NCI-H1048 (cell line): Measurements from ENCODE around the gene ZRANB3.
"Not testable (repeated sequence)": the region's sequence is repeated elsewhere in the genome, so short reads cannot be mapped to it uniquely, and the experiment has no call there.

ENCODE experiments used
- DNase-seq: peaks from one replicate; lab custom pipeline; 2025; lab: John Stamatoyannopoulos, UW

The ZRANB3 gene

DNA sequence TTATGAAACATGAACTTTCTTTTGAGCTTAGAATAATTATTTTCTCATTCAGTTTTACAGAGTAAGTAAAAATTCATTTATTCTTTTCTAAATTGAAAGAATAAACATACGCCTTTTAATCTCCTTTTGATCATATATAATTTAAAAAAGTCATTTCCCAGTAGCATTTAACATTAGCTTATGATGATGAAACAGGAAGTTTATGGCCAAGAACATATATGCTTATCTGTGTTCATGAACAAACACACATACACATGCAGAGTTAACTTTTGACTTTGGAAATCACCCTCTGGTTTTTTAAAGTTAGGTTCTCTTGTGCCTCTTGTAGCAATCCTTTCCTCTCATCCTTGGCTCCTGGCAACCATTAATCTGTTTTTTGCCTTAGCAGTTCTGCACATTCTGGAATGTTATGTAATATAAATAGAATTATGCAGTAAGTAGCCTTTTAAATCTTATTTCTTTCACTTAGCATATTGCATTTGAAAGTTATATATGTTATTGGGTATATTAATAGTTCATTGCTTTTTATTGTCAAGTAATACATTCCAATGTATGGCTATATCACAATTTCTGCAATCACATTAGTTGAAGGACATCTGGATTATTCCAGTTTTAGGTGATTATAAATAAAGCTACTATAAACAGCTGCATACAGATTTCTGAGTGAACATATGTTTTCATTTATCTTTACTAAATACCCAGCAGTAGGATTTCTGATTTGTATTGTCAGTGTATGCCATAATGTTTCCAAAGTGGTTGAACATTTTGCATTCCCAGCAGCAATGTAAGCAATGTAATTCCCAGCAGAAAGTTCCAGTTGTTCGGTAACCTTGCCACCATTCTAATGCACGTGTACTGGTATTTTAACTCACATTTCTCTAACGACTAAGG, 210.3 kb downstream of the ZRANB3 start:
- no peak for DNase-seq

DNA sequence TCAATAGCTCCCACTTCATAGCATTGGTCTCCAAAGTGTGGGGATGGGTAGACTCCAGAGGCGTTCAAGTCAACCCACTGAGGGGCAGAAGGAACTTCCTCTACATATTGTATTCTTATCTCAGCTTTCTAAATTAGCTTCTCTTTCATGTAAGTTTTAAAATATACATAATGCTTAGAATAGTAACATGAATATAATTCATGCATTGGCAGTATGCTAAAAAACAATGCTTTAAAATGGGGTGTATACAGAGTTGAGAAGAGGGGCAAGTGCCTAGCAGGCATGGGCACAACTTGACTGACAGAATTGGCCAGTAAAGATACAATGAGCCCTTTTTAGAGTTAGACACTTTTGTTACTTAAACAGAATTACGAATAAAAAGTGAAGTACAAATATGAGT, 212.2 kb downstream of the ZRANB3 start:
- DNase-seq, result no peak

DNA sequence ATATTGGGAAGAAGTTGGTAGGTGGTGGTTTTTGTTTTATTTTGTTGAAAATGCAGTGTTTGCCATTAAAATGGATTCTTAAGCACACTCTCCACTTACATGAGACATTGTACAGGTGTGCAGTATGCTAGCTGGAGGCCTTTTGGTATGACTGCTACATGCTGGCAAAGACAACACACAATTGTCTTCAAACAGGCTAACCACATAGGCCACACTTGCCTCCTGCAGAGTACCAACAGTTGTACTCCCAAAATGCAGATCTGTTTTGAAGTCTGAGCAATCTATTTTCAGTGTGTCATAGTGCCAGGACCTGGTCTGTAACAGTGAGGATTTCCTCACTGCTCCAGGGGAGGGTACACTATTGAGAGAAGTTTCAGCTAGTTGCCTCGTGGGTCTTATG, 213.6 kb downstream of the ZRANB3 start:
- DNase-seq, result no peak

DNA sequence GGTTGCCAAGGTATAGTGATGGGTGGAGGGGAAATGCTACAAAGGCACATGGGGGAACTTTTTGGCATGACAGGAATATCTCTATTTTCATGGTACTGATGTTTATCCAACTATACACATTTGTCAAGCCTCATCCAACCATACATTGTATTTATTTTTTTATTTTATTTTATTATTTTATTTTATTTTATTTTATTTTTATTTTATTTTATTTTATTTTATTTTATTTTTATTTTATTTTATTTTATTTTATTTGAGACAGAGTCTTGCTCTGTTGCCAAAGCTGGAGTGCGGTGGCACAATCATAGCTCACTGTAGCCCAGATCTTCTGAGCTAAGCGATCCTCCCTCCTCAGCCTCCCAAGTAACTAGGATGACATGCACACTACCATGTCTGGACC, 219.1 kb downstream of the ZRANB3 start:
- DNase-seq, result no peak

DNA sequence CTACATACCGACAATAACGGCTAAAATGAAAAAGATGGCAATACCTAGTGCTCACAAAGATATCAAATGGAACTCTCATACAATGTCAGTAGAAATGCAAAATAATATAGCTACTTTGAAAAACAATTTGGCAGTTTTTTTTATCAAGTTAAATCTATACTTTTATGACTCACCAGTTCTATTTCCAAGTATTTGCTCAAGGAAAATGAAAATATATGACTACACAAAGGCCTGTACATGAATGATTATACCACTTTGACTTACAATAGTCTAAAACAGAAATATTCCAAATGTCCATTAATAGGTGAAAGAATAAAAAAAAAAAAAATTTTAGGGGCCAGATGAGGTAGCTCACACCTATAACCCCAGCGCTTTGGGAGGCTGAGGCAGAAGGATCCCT, 219.8 kb downstream of the ZRANB3 start:
- no peak for DNase-seq

DNA sequence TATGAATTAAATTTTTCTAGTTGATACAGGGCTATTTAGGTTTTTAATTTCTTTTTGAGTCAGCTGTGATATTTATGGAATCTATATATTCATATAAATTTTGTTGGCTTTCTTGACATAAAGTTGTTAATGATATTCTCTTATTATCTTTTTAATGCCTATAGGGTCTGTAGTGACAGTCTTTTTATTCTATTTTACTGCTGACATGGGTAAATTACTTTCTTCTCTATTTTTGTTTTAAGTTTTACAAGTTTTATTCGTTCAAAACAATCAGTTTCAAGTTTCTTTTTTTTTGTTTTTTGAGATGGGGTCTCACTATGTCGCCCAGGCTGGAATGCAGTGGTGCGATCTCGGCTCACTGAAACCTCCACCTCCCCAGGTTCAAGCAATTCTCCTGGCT, 226.3 kb downstream of the ZRANB3 start:
- no peak for DNase-seq

DNA sequence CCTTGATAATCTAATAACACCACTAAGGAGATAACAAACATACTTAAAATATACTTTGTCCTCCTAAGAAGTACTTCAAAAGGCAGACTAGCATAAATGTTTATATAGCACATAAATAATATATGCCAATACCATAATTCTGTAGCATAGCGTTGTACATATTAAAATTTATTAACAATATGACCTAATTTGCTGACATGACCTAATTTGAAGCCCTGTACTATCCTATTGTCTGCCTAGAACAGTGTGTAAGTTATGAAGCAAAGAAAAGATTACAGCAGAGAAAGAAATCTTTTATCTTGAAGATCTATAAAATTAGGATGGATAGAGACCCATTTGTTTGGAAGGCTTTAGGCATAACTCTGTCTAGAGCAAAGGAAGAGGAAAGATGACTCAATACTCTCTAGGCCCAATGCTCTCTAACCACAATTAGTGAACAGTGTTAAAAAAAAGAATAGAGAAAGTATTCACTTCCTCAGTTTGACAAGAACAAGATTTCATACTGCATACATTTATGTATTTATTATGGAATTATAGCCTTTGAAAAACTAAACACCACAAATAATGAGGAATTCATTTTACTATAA, 231.3 kb downstream of the ZRANB3 start:
- DNase-seq, result no peak

DNA sequence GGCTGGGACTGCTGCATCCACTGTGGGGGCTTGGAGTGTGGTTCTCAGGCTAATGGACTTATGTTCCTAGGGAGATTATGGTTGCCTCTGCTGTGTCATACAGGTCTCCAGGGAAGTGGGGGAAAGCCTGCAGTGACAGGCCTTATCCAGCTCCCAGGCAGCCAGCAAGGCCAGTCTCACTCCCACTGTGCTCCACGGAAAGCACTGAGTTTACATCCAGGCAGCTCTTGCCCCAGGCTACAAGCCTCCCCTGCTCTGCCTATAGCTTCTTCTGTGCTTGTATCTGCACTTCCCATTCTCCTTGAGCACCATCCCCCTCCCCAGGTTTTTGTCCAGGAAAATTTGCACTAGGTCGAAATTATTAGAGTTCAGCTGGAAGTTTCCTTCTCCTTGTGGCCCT, 231.9 kb downstream of the ZRANB3 start:
- no peak for DNase-seq

DNA sequence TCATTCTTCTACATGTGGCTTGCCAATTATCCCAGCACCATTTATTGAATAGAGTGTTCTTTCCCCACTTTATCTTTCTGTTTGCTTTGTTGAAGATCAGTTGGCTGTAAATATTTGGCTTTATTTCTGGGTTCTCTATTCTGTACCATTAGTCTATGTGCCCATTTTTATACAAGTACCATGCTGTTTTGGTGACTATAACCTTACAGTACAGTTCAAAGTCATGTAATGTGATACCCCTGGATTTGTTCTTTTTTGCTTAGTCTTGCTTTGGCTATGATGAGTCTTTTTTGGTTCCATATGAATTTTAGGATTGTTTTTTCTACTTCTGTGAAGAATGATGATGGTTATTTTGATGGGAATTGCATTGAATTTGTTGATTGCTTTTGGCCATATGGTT, 243.9 kb downstream of the ZRANB3 start:
- not testable (repeated sequence) for DNase-seq

DNA sequence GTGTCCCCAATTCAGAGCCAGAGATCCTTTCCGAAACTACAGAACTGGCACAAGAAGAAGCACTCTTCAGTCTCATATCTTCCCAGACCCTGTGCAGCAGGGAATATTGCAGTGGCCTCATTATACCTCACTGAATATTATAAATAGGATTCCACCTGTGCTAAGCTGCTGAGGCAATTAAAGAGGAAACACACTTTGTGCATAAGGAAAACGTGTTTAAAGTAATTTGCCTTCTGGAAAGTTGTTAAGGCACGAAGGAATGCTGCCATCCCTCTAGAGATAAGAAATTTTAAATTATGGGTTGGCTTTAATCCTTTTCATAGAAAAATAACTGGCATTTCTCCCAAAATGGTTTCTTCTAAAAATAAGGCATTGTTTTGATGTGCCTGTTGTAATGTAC, 245.6 kb downstream of the ZRANB3 start:
- no peak for DNase-seq

DNA sequence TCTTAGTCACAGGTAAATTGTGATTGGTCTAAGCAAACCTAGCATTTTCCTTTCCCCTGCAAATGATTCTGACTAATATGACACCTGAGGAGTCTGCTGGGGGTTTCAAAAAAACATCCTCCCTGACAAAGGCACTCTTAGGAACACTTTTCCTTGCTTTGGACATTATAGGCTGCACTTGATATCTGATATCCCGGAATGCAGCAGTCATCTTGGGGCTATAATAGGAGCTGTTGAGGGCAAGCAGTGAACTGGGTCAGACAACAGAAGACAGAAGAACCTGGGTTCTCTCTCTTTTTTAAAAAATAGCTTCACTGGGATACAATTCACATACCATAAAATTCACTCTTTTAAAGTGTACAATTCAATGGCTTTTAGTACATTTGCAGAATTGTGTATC, 249.6 kb downstream of the ZRANB3 start:
- DNase-seq, result no peak

DNA sequence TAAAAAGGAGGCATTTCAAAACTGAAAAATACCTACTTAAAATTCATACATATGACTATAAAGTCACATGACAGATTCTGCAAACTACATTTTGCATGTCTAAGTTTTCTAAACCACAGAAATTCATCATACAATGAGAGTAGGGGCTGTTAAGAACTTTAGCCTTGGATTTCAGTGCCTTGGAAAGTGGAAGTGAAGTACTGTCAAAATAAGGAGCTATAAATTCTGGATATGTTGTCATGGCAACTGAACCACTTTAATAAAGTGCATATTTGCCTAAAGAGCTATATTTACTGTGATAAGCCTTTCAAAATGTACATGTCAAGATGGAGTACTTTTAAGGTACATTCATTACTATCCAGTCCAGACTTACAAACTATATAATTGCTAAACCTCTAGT, 251.8 kb downstream of the ZRANB3 start:
- no peak for DNase-seq

DNA sequence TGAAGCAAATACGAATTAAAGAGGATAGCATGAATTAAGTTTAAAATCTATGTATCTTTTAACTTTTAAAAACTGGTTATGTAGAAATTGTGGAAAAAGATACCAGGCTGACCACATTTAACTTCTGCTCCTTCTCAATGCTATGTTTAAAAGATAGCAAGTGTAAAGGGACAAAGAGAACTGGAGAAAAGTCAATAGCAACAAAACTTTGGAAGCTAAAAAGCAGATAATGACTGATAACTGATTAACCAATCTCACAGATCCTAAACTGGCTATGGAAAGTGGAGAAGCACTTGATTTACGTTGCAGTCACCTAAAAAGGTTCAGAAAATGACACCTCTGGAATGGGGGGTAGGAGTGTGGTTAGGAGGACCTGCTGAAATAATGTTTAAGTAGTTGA, 254.5 kb downstream of the ZRANB3 start:
- no peak for DNase-seq

DNA sequence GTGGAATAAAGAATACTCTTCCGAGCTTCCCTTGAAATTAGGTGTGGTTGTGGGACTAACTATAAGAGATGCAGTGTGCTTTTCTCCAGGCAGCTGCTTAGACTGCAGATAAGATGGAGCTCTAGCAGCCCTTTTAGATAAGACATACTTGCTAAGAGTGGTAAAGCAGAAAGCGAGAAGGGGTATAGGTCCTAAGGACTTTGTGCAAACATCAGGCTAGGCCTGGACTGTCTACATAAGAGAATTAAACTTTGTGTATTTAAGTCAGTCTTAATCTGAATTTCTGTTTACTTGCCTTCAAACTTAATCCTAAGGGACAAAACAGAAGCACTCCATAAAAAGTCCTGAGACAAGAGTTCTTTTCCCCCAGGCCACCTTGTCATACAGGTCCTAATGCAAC, 260.0 kb downstream of the ZRANB3 start:
- no peak for DNase-seq

DNA sequence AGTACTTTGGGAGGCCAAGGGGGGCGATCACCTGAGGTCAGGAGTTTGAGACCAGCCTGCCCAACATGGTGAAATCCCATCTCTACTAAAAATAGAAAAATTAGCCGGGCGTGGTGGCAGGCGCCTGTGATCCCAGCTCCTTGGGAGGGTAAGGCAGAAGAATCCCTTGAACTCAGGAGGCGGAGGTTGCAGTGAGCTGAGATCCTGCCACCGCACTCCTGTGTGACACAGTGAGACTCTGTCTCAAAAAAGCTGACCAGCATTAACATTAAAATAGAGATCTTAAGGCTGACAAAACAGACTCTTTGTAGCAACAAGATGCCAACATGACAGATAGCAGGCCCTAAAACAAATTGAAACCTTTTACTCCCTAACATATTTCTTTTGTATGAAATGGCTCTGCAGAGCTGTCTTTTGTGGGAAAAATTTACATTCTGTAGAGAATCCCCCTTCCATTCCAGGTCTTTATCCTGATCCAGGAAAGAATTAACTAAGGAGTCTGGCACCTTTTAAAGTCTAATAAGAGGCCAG, 265.0 kb downstream of the ZRANB3 start:
- DNase-seq, result no peak

DNA sequence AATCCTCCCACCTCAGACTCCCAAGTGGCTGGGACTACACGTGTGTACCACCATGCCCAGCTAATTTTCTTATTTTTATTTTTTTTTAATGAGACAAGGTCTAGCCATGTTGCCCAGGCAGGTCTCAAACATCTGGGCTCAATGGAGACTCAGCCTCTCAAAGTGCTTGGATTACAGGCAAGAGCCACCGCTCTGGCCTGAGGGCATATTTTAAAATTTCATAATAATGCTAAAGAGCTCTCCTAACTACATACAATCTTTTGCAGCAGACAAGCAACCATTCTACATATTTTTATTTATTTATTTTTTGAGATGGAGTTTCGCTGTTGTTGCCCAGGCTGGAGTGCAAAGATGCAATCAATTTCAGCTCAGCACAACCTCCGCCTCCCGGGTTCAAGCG, 271.9 kb downstream of the ZRANB3 start:
- no peak for DNase-seq

DNA sequence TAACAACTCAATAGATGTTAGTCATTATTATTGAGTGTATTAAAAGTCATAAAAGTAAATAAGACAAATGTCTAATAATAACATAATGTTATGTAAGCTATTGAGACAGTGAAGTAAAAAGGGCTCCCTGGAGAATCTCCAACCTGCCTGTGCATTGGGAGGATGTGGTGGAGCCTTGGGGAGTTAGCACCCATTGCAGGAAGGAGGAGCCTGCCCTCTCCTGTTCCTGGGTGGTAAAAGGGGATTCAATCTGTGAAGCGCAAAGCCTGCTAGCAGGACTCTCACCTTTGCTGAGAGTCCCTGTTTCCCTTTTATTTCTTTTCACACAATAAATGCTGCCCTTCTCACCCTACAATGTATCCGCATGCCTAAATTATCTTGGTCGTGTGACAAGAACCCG, 272.8 kb downstream of the ZRANB3 start:
- no peak for DNase-seq

DNA sequence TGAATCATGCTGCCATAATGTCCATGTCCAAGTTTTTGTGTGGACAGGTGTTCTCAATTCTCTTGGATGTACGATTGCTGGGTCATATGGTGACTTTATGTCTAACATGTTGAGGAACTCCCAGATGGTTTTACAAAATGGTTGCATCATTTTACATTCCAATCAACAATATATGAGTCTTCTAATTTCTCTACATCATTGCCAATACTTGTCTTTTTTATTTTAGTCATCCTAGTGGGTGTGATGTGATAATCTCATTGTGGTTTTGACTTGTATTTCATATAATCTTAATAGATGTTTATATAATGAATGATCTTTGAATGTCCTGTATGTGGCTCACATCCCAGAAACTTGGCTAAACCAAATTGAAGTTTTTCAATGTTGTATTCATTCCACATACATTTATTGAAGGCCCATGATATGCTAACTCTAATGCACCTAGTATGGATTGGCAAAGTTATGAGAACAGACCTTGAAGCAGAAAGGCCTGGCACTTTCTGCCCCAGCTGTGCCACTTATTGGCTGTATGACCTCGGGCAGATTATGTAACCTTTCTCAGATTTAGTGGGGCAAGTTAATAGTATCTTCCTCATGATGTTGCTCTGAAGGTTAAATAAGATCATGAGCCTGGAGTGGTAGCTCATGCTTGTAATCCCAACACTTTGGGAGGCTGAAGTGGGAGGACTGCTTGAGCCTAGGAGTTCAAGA, 273.5 kb downstream of the ZRANB3 start:
- no peak for DNase-seq

DNA sequence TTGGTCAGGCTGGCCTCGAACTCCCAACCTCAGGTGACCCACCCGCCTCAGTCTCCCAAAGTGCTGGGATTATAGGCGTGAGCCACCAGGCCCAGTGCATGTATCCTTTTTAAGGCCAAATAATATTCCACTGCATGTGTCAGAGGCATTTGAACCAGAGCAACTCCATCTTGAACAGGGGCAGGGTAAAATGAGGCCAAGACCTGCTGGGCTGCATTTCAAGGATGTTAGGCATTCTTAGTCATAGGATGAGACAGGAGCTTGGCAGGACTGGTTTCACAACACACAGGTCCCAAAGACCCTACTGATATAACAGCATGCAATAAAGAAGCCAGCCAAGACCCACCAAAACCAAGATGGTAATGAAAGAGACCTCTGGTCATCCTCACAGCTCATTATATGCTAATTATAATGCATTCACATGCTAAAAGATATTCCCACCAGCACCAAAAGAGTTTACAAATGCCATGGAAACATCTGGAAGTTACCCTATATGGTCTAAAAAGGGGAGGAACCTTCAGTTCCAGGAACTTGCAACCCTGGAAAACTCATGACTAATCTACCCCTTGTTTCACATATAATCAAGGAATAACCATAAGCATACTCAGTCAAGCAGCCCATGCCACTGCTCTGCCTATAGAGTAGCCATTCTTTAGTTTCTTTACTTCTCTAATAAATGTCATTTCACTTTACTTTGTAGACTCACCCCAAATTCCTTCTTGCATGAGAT, 274.3 kb downstream of the ZRANB3 start:
- no peak for DNase-seq

DNA sequence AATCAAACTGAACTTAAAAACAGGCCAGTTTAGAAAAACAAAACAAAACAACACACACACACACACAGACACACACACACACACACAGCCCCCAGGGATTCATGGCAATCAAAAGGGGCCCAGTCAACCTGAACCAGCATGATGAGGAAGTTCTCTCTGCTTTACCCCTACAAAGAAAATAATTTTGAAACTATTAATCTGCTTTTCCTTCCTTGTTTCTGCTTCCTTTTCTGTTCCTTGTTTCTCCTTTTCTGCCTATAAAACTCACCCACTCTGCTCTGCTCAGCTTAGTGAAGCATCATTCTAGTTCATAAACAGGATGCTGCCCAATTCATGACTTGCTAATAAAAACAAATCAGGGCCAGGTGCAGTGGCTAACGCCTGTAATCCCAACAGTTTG, 275.8 kb downstream of the ZRANB3 start:
- DNase-seq, result no peak

DNA sequence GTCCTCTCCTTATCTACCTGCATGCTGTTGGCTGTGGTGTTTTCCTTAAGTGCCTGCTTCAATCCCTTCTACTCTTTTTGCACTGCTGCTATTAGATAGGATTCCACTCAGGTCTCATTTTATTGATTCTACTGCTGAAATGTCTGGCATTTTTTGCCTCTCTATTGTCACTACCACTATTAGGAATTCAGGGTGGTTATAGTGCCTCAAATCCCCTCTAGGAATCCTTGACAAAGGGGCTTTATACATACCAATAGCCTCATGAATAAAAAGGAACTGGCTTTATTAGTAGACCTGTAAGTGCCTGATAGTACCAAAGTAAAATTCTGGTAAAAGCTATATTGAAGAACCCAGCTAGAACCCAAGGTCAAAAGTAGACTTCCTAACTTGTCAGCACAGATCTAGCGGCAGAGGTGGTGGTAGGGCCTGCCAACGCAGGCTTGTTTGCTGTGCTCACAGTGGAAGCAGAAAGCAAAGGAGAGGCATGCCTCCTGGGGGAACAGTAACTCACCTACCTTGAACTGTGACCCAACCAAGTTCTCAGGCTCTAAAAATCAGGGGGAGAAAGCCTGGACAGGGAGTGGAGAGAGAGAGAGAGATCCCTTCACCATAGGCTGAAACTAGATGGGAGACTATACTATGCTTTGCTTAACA, 278.1 kb downstream of the ZRANB3 start:
- no peak for DNase-seq

DNA sequence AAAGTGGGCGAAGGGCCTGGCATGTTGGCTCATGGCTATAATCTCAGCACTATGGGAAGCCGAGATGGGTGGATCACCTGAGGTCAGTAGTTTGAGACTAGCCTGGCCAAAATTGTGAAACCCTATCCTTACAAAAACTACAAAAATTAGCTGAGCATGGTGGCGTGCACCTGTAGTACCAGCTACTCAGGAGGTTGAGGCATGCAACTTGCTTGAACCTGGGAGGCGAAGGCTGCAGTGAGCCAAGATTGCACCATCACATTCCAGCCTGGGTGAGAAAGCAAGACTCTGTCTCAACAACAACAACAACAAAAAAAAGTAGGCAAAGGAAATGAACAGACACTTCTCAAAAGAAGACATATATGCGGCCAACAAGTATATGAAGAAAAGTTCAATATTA, 282.4 kb downstream of the ZRANB3 start:
- DNase-seq, result no peak
